Panc1 (cell line): ENCODE data around the gene TBCE. TPM values are rescaled to one million over a fixed set of nuclear protein-coding genes. Genes with fewer than 3 reads are reported as not detected.
"Not testable (repeated sequence)": the region's sequence is repeated elsewhere in the genome, so short reads cannot be mapped to it uniquely, and the experiment has no call there.

Experiments
- ATAC-seq: fragments of 200-7000 bp; cut with Tn5 transposase; 2 replicates; pipeline ENCODE4 v1.9.1; 2020; ENCODE audit warnings: mild to moderate bottlenecking, moderate library complexity
- BruUV-seq: library from RNA; stranded (reverse); fragments of 400-500 nt; replicated peaks from 2 replicates; lab custom pipeline; 2021; lab: Mats Ljungman, UMichigan
- CTCF ChIA-PET: fragments of 300-600 bp; sonication (Branson Sonifier 250); formaldehyde crosslinking; loops from one replicate; lab custom pipeline; 2022; ENCODE audit warnings: antibody characterized with exemption; lab: Charles Lee
- POLR2A ChIA-PET: fragments of 300-600 bp; sonication (Branson Sonifier 250); formaldehyde crosslinking; loops from one replicate; lab custom pipeline; 2022; ENCODE audit warnings: antibody characterized with exemption; lab: Charles Lee
- DNase-seq: peaks from one replicate; pipeline ENCODE4 v3.0.0-alpha.2; 2010; ENCODE audit warnings: low read depth, low spot score
- H3K27ac ChIP-seq: 2 replicates; pipeline ENCODE4 v1.5.1; 2011; ENCODE audit warnings: mild to moderate bottlenecking, low read length, inconsistent platforms
- H3K27me3 ChIP-seq: fragments of 200-500 bp; sonication (Bioruptor generic); 2 replicates; pipeline ENCODE4 v1.6.0; 2014; ENCODE audit warnings: low read length, inconsistent platforms; ENCODE audit not compliant: control insufficient read depth, insufficient read depth
- H3K36me3 ChIP-seq: fragments of 200-500 bp; sonication (Bioruptor generic); 2 replicates; pipeline ENCODE4 v1.5.1; 2014; ENCODE audit warnings: inconsistent platforms, mild to moderate bottlenecking, low read length, moderate library complexity; ENCODE audit not compliant: control insufficient read depth, insufficient read depth
- H3K4me1 ChIP-seq: 2 replicates; pipeline ENCODE4 v1.5.1; 2011; ENCODE audit warnings: inconsistent platforms, mild to moderate bottlenecking, low read length, moderate library complexity; ENCODE audit not compliant: control insufficient read depth, insufficient read depth
- H3K4me3 ChIP-seq, 2 experiments: 2 replicates each; pipeline ENCODE4 v1.5.1; 2011 to 2012; ENCODE audit warnings: low read depth in 2 of 2, low read length in 2 of 2, mild to moderate bottlenecking in 2 of 2, inconsistent platforms in 1 of 2, moderate library complexity in 1 of 2
- H3K9me3 ChIP-seq: fragments of 200-500 bp; sonication (Bioruptor generic); 2 replicates; pipeline ENCODE4 v1.5.1; 2014; ENCODE audit warnings: low read depth, mild to moderate bottlenecking, inconsistent platforms, low read length, moderate library complexity; ENCODE audit not compliant: control insufficient read depth, insufficient read depth
- POLR2AphosphoS5 ChIP-seq: IDR thresholded peaks from 2 replicates; pipeline ENCODE4 v1.6.1; 2012; ENCODE audit warnings: mild to moderate bottlenecking, low read depth, low read length, moderate library complexity
- in situ Hi-C: cut with HindIII; loops from 2 replicates; pipeline ENCODE4 v1.10.0; 2016; ENCODE audit warnings: low sequenced_read_pairs, low pct_unique_long_range_greater_than_20kb
- intact Hi-C: fragments of 100-400 bp; cut with micrococcal nuclease; formaldehyde crosslinking; loops from one replicate; pipeline ENCODE4 v1.10.0; 2022; ENCODE audit not compliant: unreplicated experiment
- total RNA-seq: library from RNA; stranded (reverse); gene quantifications from one replicate; pipeline ENCODE4 v1.2.1, GENCODE V29; 2021; ENCODE audit not compliant: unreplicated experiment
- TF ChIP-seq, protein P1 (sequence below), 2 experiments: IDR thresholded peaks; 2 replicates each; pipeline ENCODE4 v1.6.1; 2011 to 2012; ENCODE audit warnings: low read depth in 2 of 2, control low read depth in 1 of 2, low read length in 1 of 2, mild to moderate bottlenecking in 1 of 2, moderate library complexity in 1 of 2; ENCODE audit not compliant: insufficient read depth in 1 of 2

TBCE gene
- total RNA-seq, 1 experiment from 2014 or later, result 72.0 TPM

DNA sequence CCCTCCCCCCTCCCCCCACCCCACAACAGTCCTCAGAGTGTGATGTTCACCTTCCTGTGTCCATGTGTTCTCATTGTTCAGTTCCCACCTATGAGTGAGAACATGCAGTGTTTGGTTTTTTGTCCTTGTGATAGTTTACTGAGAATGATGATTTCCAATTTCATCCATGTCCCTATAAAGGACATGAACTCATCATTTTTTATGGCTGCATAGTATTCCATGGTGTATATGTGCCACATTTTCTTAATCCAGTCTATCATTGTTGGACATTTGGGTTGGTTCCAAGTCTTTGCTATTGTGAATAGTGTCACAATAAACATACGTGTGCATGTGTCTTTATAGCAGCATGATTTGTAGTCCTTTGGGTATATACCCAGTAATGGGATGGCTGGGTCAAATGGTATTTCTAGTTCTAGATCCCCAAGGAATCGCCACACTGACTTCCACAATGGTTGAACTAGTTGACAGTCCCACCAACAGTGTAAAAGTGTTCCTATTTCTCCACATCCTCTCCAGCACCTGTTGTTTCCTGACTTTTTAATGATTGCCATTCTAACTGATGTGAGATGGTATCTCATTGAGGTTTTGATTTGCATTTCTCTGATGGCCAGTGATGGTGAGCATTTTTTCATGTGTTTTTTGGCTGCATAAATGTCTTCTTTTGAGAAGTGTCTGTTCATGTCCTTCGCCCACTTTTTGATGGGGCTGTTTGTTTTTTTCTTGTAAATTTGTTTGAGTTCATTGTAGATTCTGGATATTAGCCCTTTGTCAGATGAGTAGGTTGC, 14.9 kb downstream of the TBCE start:
- H3K27ac ChIP-seq, intact Hi-C loops, H3K36me3 ChIP-seq, BruUV-seq, H3K27me3 ChIP-seq, in situ Hi-C loops, CTCF ChIA-PET, POLR2A ChIA-PET, H3K4me3 ChIP-seq, DNase-seq, H3K4me1 ChIP-seq, ATAC-seq, H3K9me3 ChIP-seq: not testable (repeated sequence)

DNA sequence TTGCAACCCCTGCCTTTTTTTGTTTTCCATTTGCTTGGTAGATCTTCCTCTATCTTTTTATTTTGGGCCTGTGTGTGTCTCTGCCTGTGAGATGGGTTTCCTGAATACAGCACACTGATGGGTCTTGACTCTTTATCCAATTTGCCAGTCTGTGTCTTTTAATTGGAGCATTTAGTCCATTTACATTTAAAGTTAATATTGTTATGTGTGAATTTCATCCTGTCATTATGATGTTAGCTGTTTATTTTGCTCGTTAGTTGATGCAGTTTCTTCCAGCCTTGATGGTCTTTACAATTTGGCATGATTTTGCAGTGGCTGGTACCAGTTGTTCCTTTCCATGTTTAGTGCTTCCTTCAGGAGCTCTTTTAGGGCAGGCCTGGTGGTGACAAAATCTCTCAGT, 18.4 kb downstream of the TBCE start:
- H3K27ac ChIP-seq, intact Hi-C loops, H3K4me1 ChIP-seq, CTCF ChIA-PET, BruUV-seq, H3K27me3 ChIP-seq, DNase-seq, ATAC-seq, in situ Hi-C loops, POLR2A ChIA-PET, H3K36me3 ChIP-seq, H3K9me3 ChIP-seq, H3K4me3 ChIP-seq: not testable (repeated sequence)

DNA sequence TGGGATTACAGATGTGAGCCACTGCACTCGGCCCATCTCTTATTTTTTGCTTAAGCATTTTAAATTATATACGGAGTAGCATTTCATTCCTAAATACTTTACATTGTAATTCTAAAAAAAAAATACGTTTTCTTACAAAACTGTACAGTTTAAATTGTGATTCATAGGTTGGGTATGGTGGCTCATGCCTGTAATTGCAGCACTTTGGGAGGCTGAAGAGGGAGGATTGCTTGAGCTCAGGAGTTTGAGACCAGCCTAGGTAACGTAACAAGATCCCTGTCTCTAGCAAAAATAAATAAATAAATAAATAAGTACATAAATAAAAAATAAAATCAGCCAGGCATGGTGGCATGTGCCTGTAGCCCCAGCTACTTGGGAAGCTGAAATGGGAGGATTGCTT, 24.6 kb downstream of the TBCE start:
- no peak for DNase-seq
- TF ChIP-seq POLR2AphosphoS5, result no peak
- TF ChIP-seq, protein P1, sequence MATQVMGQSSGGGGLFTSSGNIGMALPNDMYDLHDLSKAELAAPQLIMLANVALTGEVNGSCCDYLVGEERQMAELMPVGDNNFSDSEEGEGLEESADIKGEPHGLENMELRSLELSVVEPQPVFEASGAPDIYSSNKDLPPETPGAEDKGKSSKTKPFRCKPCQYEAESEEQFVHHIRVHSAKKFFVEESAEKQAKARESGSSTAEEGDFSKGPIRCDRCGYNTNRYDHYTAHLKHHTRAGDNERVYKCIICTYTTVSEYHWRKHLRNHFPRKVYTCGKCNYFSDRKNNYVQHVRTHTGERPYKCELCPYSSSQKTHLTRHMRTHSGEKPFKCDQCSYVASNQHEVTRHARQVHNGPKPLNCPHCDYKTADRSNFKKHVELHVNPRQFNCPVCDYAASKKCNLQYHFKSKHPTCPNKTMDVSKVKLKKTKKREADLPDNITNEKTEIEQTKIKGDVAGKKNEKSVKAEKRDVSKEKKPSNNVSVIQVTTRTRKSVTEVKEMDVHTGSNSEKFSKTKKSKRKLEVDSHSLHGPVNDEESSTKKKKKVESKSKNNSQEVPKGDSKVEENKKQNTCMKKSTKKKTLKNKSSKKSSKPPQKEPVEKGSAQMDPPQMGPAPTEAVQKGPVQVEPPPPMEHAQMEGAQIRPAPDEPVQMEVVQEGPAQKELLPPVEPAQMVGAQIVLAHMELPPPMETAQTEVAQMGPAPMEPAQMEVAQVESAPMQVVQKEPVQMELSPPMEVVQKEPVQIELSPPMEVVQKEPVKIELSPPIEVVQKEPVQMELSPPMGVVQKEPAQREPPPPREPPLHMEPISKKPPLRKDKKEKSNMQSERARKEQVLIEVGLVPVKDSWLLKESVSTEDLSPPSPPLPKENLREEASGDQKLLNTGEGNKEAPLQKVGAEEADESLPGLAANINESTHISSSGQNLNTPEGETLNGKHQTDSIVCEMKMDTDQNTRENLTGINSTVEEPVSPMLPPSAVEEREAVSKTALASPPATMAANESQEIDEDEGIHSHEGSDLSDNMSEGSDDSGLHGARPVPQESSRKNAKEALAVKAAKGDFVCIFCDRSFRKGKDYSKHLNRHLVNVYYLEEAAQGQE (IDR thresholded peaks at IDR 0.05; ENCODE audit: insufficient read depth in 1 of 2, low read depth in 2 of 2, low read length in 1 of 2), result no peak
- BruUV-seq, result no TSS peak
- ChIA-PET POLR2A (interaction anchor here (0.7 kb wide), 1 partner anchor 31 kb away, joined by 11 read pairs; no protein-coding TSS in a partner anchor), CTCF (no interaction called here)
- Histone ChIP-seq H3K9me3 (no peaks in the 10 kb centered on the region), H3K36me3 (no peaks in the 10 kb centered on the region), H3K4me3 (no peak overlapping the region), H3K27me3 (no peaks in the 10 kb centered on the region), H3K4me1 (peaks cover 24% of the 10 kb centered on the region; the same call in 1 of the 2 replicates), H3K27ac (peak overlapping the region; percentile 48)
- ATAC-seq, result peak; percentile 67
- intact Hi-C loops, result no loop called here
- in situ Hi-C loops, result no loop called here

DNA sequence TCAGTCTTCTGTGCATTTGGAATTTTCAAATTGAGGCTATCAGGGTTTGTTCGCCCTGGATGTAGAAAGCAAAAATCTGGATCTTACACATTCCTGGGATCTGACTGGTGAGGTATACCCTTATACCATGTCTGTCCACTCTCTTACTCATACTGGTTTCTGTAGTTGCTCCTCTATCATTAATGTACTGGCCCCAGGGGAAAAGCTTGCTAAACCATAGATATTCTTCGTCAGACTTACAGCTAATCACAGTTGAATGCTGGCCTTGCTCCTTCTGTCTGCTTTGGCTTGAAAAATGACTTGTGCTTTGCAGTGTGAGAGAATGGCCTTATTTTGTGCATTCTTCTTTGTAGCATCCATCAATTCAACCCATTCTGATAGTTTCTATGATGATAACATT, 30.5 kb downstream of the TBCE start:
- in situ Hi-C loops, result no loop called here
- CTCF ChIA-PET, result no interaction called here

More for the DNA sequence above, 30.5 kb downstream of the TBCE start:
- Histone ChIP-seq H3K27ac (peak overlapping the region; percentile 89), H3K9me3 (no peaks in the 10 kb centered on the region), H3K4me3 (no peak overlapping the region), H3K36me3 (no peaks in the 10 kb centered on the region), H3K4me1 (peaks cover 50% of the 10 kb centered on the region), H3K27me3 (no peaks in the 10 kb centered on the region)
- DNase-seq (no peak), ATAC-seq (peak; percentile 52)
- BruUV-seq, result no TSS peak
- POLR2A ChIA-PET, result no interaction called here
- TF ChIP-seq, protein P1 (IDR thresholded peaks at IDR 0.05; ENCODE audit: insufficient read depth in 1 of 2, low read depth in 2 of 2, low read length in 1 of 2), result no peak
- TF ChIP-seq POLR2AphosphoS5, result no peak
- intact Hi-C loops, result no loop called here
